Endodermal cell (in vitro differentiated cells): ENCODE results near the gene GNG13. TPM values are rescaled to one million over a fixed set of nuclear protein-coding genes. Genes with fewer than 3 reads are reported as not detected.

Experiments used
- DNase-seq: peaks from one replicate; pipeline ENCODE4 v3.0.0-alpha.2; 2017
- H3K27ac ChIP-seq: 2 replicates; pipeline ENCODE4 v1.5.1; 2013; ENCODE audit warnings: mild to moderate bottlenecking, low read depth, low read length, moderate library complexity
- H3K27me3 ChIP-seq: 2 replicates; pipeline ENCODE4 v1.6.1; 2013; ENCODE audit warnings: mild to moderate bottlenecking, low read length, moderate library complexity; ENCODE audit not compliant: insufficient read depth, control insufficient read depth, poor library complexity, severe bottlenecking
- H3K36me3 ChIP-seq: 2 replicates; pipeline ENCODE4 v1.7.0; 2013; ENCODE audit warnings: mild to moderate bottlenecking, low read length, moderate library complexity; ENCODE audit not compliant: control insufficient read depth, insufficient read depth
- H3K4me1 ChIP-seq: one replicate; pipeline ENCODE4 v1.7.0; 2013; ENCODE audit warnings: low read length; ENCODE audit not compliant: control insufficient read depth, insufficient read depth
- H3K4me3 ChIP-seq: 2 replicates; pipeline ENCODE4 v1.5.1; 2013; ENCODE audit warnings: mild to moderate bottlenecking, low read length, moderate library complexity
- H3K9ac ChIP-seq: 2 replicates; pipeline ENCODE4 v1.6.1; 2013; ENCODE audit warnings: mild to moderate bottlenecking, low read length, moderate library complexity; ENCODE audit not compliant: poor library complexity, severe bottlenecking; ENCODE audit errors: extremely low read depth
- H3K9me3 ChIP-seq: 2 replicates; pipeline ENCODE4 v1.6.1; 2013; ENCODE audit warnings: mild to moderate bottlenecking, low read length, moderate library complexity; ENCODE audit not compliant: control insufficient read depth
- H3K27ac Mint-ChIP-seq: 2 replicates; pipeline ENCODE4 v1.8.0; 2020; ENCODE audit warnings: mixed read lengths
- H3K27me3 Mint-ChIP-seq: 2 replicates; pipeline ENCODE4 v1.8.0; 2021; ENCODE audit warnings: mild to moderate bottlenecking, mixed read lengths; ENCODE audit not compliant: insufficient read depth
- H3K36me3 Mint-ChIP-seq: 2 replicates; pipeline ENCODE4 v1.8.0; 2020; ENCODE audit warnings: low read depth, mixed read lengths
- H3K4me1 Mint-ChIP-seq: 2 replicates; pipeline ENCODE4 v1.8.0; 2020; ENCODE audit warnings: mixed read lengths
- H3K4me3 Mint-ChIP-seq: 2 replicates; pipeline ENCODE4 v1.8.0; 2020; ENCODE audit warnings: mild to moderate bottlenecking, moderate library complexity, mixed read lengths
- H3K9me3 Mint-ChIP-seq: 2 replicates; pipeline ENCODE4 v1.8.0; 2020; ENCODE audit warnings: mild to moderate bottlenecking, mixed read lengths
- CTCF ChIP-seq: fragments of 200-600 bp; sonication (generic); conservative IDR thresholded peaks from 2 replicates; pipeline ENCODE4 v1.5.0; 2021; ENCODE audit warnings: antibody characterized with exemption, mild to moderate bottlenecking
- WGBS, 2 experiments: methylation state at CpG; one replicate each; pipeline versions ENCODE4 v1.1.5 to v1.1.7; 2013; ENCODE audit warnings: missing lambda C conversion rate in 2 of 2, mixed read lengths in 1 of 2; ENCODE audit not compliant: insufficient coverage in 1 of 2, insufficient read length in 1 of 2; 5-methylcytosine and 5-hydroxymethylcytosine counted together
- total RNA-seq, 2 donors: library from RNA; stranded (reverse); fragmentation: NEBNext Ultra II Directional in 1 of 2; extraction: Animal tissue kit (Norgen Biotek cat#: 25700) in 1 of 2; gene quantifications; 2 replicates in 1 of 2; 3 replicates in 1 of 2; pipeline ENCODE4 v1.2.1, GENCODE V29; 2021

Gene GNG13
- total RNA-seq, 2 donors from 2014 or later, result not detected

- H3K27ac ChIP-seq, result no peak overlapping the region
- Mint-ChIP-seq H3K27me3 (peaks cover 37% of the 10 kb centered on the region), H3K9me3 (no peaks in the 10 kb centered on the region), H3K27ac (no peak overlapping the region), H3K36me3 (peaks cover 19% of the 10 kb centered on the region), H3K4me3 (no peak overlapping the region), H3K4me1 (no peaks in the 10 kb centered on the region)
- 49 to 54% methylated on average over 7 to 17 of the region's 17 CpGs for WGBS, 2 experiments
- H3K36me3 ChIP-seq, result peaks cover 13% of the 10 kb centered on the region
- H3K9ac ChIP-seq, result no peak overlapping the region
- peaks cover 18% of the 10 kb centered on the region for H3K27me3 ChIP-seq
- H3K4me3 ChIP-seq, result no peak overlapping the region
- no peak for DNase-seq
- no peak for TF ChIP-seq CTCF
- no peaks in the 10 kb centered on the region for H3K4me1 ChIP-seq
- no peaks in the 10 kb centered on the region for H3K9me3 ChIP-seq
These were observed 439 bp upstream of the GNG13 start for GRCh38 chr16:800834-801511.

GRCh38 chr16:799111-799947, 1.2 kb downstream of the GNG13 start:
- H3K27me3 ChIP-seq, result peaks cover 18% of the 10 kb centered on the region
- H3K4me3 Mint-ChIP-seq, result no peak overlapping the region
- DNase-seq, result no peak
- 87 to 89% methylated on average over 7 to 20 of the region's 22 CpGs for WGBS, 2 experiments
- H3K4me1 Mint-ChIP-seq, result no peaks in the 10 kb centered on the region
- TF ChIP-seq CTCF, result no peak
- H3K9me3 Mint-ChIP-seq, result no peaks in the 10 kb centered on the region
- H3K9me3 ChIP-seq, result no peaks in the 10 kb centered on the region
- no peaks in the 10 kb centered on the region for H3K4me1 ChIP-seq
- H3K27ac Mint-ChIP-seq, result no peak overlapping the region
- H3K4me3 ChIP-seq, result no peak overlapping the region
- peaks cover 22% of the 10 kb centered on the region for H3K36me3 Mint-ChIP-seq
- no peak overlapping the region for H3K9ac ChIP-seq
- peaks cover 32% of the 10 kb centered on the region for H3K27me3 Mint-ChIP-seq
- H3K27ac ChIP-seq, result no peak overlapping the region
- peaks cover 13% of the 10 kb centered on the region for H3K36me3 ChIP-seq

GRCh38 chr16:798666-799065, 1.9 kb downstream of the GNG13 start:
- TF ChIP-seq CTCF, result no peak
- Mint-ChIP-seq H3K36me3 (peaks cover 22% of the 10 kb centered on the region), H3K4me1 (no peaks in the 10 kb centered on the region), H3K27ac (no peak overlapping the region), H3K27me3 (peaks cover 28% of the 10 kb centered on the region), H3K9me3 (no peaks in the 10 kb centered on the region), H3K4me3 (no peak overlapping the region)
- Histone ChIP-seq H3K4me3 (no peak overlapping the region), H3K9ac (no peak overlapping the region), H3K4me1 (no peaks in the 10 kb centered on the region), H3K27me3 (peaks cover 18% of the 10 kb centered on the region), H3K9me3 (no peaks in the 10 kb centered on the region), H3K27ac (no peak overlapping the region), H3K36me3 (peaks cover 13% of the 10 kb centered on the region)
- DNase-seq, result no peak
- 94 to 97% methylated on average over 18 to 19 of the region's 19 CpGs for WGBS, 2 experiments
